D721Med (cell line): ENCODE results near the gene ACTN4.

Experiments
- DNase-seq: peaks from one replicate; pipeline ENCODE4 v3.0.0; 2011; ENCODE audit warnings: low spot score; ENCODE audit not compliant: insufficient read length
- FAIRE-seq: peaks from 2 replicates; lab custom pipeline; 2011; peaks lifted over from hg19 to GRCh38; lab: Jason Lieb, UNC
- TF ChIP-seq, protein P1 (sequence below): IDR thresholded peaks from 2 replicates; pipeline ENCODE4 v1.5.1; 2012; ENCODE audit warnings: mild to moderate bottlenecking, control low read depth; ENCODE audit not compliant: insufficient read depth; ENCODE audit errors: missing control alignments

ACTN4 gene

GRCh38 chr19:38701455-38702063, 54.1 kb downstream of the ACTN4 start:
- TF ChIP-seq, protein P1, sequence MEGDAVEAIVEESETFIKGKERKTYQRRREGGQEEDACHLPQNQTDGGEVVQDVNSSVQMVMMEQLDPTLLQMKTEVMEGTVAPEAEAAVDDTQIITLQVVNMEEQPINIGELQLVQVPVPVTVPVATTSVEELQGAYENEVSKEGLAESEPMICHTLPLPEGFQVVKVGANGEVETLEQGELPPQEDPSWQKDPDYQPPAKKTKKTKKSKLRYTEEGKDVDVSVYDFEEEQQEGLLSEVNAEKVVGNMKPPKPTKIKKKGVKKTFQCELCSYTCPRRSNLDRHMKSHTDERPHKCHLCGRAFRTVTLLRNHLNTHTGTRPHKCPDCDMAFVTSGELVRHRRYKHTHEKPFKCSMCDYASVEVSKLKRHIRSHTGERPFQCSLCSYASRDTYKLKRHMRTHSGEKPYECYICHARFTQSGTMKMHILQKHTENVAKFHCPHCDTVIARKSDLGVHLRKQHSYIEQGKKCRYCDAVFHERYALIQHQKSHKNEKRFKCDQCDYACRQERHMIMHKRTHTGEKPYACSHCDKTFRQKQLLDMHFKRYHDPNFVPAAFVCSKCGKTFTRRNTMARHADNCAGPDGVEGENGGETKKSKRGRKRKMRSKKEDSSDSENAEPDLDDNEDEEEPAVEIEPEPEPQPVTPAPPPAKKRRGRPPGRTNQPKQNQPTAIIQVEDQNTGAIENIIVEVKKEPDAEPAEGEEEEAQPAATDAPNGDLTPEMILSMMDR, result no peak
- FAIRE-seq, result no peak

GRCh38 chr19:38702278-38702677, 54.8 kb downstream of the ACTN4 start:
- TF ChIP-seq, protein P1, result no peak
- no peak for DNase-seq
- FAIRE-seq, result no peak

More at GRCh38 chr19:38701455-38702063, 54.1 kb downstream of the ACTN4 start:
- DNase-seq, result no peak

DNA sequence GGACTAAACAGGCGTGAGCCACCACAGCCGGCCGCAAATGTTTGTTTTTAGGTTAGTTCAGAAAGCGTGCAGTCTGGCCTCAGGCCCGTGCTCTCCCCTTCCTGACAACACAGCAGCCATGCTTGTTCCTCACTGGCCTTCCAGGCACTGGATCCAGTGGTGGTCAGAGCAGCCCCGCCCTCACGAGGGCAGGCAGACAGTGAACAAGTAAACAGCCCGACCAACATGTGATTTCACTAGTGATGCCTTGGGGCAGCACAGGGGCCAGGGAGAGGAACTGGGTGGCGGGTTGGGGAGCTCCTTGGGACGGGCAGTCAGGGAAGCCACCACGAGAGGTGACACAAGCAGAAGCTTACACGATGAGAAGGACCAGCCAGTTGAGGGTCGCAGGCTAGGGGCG, 56.1 kb downstream of the ACTN4 start:
- FAIRE-seq (no peak), DNase-seq (no peak)
- TF ChIP-seq, protein P1, result no peak

DNA sequence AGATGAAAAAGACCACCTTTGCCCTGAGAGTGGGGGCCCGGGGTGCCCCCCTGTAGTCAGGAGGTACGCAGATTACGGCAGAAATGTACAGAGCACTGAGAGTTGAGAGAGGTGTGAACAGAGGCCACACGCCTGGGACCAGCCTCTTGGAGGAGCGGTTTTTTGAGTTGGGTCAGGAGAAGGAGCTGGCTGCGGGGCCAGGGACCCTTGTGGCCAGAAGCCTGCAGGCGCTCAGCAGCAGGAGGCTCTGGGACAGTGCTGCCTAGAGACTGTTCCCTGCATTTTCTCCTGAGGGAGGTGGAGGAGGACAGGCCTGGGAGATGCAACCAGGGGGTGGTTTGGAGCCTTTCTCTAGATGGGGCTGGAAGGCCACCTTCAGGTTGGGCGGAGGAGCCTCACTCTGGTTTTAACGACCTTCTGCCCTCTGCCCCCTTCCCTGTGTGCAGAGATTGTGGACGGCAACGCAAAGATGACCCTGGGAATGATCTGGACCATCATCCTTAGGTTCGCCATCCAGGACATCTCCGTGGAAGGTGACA, 57.1 kb downstream of the ACTN4 start:
- FAIRE-seq, result no peak
- TF ChIP-seq, protein P1, result no peak
- DNase-seq, result no peak

DNA sequence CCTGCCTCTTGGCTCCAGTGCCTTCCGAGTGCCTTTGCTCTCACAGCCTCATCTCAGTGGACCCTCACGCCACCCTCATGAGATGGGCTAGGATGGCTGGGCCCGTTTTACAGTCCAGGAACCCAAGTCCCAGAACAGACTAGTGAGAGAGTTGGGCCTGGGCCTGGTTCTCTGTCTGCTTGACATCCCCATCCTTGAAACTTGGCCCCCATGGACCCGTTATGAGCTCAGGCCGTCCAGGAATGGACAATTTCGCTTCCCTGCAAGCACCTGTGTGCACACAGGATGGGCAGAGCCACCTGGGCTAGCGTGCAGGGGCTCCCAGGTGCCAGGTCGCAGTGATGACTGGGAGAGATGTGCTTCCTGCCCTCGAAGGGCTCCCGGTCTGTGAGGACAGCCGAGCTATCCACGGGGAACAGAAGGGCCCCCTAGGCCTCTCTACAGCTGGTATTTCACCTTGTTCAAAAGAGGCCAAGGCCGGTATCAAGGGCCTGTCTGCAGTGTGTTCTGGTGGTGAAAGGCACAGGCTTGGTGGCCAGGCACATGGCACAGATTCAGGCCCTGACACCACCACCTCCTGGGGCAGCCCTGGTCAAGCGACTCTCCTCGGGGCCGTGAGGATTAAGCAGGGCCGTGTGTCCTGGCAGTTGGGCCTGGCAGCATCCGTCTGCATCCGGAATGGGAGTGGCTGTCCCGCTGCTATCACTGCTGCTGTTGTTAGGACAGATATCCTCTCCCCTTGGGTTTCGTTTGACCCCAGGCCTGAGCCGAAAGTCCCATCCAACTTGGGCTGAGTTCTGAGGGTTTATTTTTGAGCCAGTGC, 58.0 kb downstream of the ACTN4 start:
- no peak for DNase-seq
- TF ChIP-seq, protein P1, result no peak
- FAIRE-seq, result no peak

- TF ChIP-seq, protein P1, result no peak
Measured at GRCh38 chr19:38706792-38707511, 59.5 kb downstream of the ACTN4 start.

More at GRCh38 chr19:38706792-38707511, 59.5 kb downstream of the ACTN4 start:
- DNase-seq (no peak), FAIRE-seq (no peak)
